NOMO-1 treated with dmso at 0.1 percent for 144 hours (cell line): Measurements from ENCODE around the gene RAB7B.
"Not testable (repeated sequence)": the region's sequence is repeated elsewhere in the genome, so short reads cannot be mapped to it uniquely, and the experiment has no call there.

Experiments used
- DNase-seq: peaks from one replicate; lab custom pipeline; 2025; ENCODE audit not compliant: unreplicated experiment; lab: John Stamatoyannopoulos, UW

RAB7B gene, protein sequence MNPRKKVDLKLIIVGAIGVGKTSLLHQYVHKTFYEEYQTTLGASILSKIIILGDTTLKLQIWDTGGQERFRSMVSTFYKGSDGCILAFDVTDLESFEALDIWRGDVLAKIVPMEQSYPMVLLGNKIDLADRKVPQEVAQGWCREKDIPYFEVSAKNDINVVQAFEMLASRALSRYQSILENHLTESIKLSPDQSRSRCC

DNA sequence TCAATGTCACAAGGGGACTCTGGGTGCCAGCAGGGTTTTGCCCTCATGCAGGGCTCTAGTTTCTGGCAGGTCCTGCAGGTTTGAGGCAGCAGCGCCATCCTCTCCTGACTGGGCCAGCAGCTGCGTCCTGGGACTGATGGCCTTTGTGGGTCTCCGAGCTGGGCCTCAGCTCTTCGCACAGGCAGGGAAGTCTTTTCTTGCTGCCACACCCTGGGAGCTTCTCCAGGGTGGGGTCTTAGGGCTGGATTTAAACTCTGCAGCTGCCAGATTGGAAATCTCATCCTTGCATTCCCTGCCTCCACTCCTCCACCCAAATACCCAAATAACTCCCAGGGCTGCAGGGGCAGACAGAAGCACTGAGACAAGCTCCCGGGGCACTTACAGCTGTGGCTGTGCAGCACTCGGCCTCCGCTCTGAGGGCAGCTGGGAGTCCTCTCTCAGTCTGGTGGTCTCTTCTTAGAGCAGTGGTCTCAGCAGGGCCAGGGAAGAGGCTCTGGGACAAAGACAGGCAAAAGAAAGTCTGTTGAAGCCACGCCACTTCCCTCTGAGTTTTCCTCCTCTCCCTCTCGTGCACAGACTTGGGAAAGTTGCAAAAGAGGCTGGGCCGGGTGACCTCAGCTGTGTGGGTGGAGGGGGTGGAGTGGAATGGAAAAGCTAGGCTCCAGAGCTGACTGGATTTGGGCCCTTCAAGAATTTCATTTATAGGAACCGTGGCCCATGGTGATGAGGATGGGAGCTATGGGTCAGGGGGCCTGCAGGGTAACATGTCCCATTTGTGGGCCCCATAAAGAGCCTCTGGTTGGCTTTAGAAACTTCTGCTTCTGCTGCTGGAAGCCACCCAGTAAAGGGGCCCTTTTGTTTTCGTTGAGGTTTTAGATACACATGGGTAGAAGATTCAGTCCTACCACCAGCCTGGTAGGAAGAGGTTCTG, at the start of gene RAB7B:
RAB7B (minus strand) TSS at position 525 of the 931 bp plus-strand sequence. CDS start 9,260 bp downstream, outside the sequence.
- DNase-seq: peak; percentile 51

DNA sequence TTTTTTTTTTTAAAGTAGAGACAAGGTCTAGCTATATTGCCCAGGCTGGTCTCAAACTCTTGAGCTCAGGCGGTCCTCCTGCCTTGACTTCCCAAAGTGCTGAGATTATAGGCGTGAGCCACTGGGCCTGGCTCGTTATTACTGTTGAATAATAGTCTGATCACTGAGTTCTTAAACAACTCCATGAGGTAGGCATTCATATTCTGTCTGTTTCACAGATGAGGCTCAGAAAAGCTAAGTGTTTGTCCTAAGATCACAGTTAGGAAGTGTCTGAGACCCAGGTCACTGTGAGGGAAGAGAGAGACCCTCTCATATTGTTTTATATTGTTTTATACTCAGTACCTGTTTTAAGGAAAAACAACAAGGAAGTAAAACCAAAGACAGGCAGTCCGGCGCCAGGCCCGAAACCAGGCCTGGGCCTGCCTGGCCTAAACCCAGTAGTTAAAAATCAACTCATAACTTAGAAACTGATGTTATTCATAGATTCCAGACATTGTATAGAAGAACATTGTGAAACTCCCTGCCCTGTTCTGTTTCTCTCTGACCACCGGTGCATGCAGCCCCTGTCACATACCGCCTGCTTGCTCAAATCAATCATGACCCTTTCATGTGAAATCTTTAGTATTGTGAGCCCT, 49.2 kb upstream of the RAB7B start:
- DNase-seq: not testable (repeated sequence)

DNA sequence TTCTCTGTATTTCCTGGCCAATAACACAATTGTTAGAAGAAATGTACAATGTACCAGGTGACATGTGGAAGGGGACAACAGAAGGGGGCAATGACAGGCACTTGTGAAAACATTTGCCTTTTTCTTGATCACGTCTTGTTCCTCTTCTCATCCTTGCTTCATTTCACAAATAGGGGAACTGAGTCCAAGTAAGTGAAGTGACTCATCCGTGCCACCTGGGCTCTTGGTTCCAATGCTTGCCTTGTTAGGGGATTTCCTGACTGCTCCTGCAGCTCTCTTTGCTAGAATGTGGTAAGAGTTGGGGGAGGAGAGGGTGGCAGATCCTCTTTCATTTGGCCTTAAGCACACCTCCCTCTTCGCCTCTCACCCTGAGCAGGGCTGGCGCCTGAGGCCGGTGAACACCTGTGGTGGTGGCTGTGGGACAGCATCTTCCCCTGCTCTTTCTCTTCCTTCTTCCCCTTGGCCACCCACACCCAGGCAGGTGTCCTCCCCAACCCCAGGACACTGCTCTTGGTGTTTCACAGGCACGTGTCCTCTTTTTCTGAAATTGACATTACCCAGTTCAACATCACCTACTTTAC, 47.5 kb upstream of the RAB7B start:
- peak; percentile 98 for DNase-seq

DNA sequence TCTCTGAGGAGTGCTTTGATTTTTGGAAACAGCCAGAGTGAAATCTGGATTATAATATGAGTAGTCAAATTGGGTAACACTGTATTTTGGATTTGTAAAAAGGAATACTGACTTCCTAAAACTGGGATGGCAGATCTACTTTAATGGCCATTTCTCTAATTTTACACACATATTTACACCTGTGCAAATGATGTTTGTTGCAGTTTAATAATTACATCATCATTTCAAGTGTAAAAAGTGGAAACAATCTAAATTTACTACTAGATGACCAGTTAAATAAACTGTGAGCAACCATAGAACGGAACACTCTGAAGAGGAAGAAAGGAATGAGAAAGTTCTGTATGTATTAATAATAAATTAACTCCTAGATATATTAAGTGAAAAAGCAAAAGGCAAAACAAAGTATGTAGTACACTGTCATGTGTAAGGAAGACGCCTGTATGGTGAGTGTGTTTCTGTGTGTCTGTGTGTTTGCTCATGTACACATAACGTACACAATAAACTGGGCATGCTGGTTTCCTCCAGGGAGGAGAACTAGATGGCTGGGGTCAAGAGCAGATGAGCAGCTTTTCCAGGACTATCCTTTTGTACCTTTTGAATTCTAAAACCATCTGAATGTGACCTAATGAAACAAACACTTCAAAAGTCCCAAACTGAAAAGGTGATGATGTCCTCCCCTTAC, 46.9 kb upstream of the RAB7B start:
- DNase-seq: no peak

DNA sequence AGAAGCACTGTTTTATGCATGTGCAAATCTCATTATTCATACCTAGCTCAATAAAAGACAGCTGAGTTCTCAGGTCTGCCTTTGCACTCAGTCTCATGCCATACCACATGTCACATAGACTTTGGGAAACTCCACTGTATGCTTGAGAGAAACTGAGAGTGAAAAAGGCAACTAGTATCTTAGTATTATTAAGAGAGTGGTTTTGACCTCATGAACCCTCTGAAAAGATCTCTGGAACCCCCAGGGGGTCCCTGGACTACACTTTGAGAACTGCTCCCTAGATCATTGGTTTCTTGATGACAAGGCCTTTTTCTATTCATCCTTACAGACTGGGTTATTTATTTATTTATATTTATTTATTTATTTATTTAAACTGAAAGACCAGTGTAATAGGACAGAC, 46.1 kb upstream of the RAB7B start:
- no peak for DNase-seq

DNA sequence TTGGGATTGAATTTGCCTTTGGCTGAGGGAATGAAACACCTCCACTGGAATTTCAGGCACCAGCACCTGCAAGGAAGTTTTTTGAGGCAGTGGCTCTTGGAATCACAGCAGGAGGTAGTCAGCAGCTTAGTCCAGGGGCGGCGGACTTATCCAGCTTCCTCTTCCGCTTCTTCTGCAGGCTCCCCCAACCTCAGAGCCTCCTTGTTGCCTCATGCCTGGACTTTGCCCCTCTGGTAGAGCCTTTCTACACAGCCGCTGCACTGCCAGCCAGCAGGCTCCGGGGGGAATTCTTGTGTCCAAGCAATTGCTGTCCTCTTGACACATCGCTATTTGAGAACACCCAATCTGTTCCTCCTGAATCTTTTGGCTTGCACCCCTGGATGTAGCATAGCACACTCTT, 45.4 kb upstream of the RAB7B start:
- DNase-seq: peak; percentile 91

DNA sequence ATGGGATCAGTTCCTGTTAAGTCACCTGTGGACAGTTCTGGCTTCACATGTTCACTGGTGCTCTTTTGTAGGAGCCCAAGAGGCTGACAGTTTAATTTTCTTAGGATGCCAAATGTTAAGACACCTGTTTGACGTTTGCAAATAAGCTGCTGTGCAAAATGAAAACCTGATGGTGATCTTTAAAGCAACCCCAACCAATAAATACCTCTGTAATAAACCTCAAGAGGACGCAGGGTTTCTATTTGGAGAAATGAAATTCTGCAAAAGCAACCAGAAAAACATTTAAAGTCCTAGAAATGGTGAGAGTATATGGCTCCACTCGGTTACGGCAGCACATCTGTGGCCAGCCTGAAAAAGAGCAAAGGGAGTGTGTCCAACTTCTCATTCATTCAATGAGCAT, 44.1 kb upstream of the RAB7B start:
- no peak for DNase-seq

DNA sequence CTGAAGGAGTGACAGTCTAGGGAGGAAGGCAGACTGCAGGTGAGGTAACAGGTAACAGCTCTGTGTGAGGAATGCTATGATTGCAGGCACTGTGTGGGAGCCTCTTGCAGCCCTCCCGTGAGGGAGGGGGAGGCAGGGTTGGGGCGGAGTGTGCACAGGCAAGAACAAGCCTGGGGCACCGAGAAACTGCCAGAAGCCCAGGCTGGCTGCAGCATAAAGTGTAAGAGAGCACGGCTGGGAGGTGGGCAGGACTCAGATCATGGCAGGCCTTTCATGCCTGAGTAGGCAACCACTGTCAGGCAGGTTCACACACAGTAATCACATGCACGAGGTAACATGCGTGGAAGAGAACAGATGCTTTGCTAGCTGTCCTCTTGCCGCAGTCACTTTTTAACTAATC, 38.4 kb upstream of the RAB7B start:
- no peak for DNase-seq

DNA sequence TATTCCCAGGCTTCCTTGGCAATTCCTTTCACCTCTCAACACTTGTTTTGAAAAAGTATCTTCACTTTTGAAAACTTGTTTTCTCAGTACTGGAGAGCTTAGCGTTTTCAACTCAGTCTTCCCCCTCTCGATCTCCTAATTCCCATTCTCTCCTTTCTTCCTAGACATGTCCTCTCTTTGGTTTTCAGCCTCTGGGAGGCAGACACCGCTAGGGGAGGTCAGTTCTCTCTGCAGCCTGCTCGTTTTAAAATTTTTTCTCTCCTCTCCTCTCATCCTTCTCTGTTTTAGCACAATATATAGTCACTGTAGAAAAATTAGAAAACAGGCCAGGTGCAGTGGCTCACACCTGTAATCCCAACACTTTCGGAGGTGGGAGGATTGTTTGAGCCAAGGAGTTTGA, 37.1 kb upstream of the RAB7B start:
- DNase-seq: no peak

DNA sequence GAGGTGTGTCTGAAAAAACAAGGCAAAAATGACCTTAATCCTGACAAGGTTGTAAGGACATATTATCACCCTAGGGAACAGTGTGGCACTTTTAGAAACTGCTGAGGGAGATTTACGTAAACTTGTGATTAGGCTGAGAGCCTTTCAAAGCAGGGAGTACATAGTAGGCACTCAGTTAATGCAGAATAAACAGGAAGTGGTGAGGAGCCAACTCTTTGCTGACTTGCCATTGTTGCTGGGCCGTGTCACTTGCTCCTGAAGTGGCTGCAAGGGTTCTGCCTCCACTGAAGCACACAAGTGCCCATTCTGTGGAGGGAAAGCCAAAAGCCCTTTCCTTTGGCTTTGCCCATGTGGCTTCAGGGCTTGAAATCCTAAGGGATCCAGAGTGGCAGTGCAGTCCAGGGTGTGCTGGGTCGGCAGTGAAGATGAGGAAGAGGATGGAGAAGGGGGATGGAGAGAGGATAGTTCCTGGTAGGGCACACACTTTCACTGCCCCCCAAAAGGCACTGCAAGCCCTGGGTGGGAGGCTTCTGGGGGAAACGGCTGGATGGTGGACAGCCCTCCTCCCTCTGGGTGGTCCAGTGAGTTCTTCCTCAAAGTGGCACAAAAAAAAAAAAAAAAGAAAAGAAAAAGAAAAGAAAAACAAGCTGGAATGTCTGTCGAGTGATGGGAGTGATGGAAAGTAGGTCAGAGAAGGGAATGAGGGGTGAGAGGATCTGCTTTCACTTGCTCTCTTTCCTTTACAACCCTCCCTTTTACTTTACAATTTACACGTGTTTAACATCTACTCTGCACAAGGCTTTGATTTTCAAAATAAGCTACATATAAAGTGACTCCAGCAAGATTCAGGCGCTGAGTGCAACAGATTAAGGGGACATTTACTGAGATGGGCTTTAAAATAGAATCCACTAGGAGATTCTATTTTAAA, 36.1 kb upstream of the RAB7B start:
- DNase-seq: no peak

DNA sequence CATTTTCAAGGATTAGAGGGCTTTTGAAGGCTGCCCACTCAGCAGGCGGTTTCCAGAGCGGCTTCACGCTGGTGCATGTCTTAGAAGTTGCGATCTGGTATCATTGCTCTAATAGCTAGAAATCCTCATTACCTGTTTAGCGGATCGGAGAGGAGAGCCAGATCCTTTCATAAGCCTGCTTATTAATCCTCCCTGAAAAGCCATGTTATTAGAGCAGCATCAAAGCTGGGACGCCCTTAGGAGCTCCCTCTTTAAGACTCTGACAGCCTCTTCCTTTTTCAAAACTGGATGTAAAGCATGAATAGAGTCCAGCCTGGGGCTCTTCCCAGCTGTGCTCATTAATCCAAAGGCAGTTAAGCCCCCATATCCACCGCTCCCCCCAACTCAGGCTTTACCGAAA, 34.4 kb upstream of the RAB7B start:
- no peak for DNase-seq

DNA sequence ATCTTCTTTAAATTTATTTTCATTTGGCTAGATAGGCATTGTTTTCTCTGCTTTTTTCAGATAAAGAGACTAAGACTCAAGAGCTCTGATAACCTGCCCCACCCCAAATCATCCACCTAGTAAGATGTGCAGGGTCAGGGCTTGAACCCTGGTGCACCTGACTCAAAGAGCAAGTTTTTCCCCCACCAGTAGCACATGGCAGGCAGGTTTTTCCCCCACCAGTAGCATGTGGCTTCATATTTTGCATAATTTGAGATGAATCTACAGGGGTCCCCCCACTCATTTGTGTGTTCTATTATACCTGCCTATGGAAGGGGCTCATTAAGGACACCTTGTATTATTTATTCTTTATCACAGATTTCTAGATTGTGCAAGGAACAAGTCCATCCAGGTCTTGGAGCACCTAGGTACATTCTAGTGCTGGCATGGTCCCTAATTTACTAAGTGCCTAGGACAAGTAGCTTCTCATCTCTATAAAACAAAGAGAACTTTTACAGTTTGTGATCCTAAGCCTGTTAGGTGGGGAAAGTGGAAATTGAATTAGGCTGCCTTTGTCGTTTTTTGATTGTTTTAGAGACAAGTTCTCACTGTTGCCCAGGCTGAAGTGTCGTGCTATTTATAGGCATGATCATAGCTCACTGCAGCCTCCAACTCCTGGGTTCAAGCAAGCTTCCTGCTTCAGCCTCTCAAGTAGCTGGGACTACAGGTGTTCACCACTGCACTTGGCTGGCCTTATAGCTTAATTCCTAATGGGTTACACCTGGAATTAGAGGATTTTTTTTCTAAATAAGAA, 33.7 kb upstream of the RAB7B start:
- no peak for DNase-seq

DNA sequence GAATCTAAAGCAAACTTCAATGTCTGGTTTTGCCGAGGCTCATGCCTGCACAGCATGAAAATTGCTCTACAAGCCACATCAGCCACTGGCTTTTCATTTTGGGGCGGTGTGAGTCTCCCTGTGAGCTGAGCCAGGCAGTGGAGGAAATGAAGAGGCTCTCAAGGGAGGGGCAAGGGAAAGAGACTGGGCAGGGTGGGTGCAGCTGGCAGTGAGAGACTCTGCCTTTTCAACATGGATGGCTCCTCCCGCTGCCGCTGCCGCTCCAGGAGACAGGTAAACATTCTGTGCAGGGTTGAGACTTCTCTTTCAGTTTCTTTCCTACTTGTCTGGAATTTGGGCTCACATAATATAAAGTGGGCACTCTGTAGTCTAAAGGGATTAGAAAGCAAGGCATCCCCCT, 31.8 kb upstream of the RAB7B start:
- no peak for DNase-seq

DNA sequence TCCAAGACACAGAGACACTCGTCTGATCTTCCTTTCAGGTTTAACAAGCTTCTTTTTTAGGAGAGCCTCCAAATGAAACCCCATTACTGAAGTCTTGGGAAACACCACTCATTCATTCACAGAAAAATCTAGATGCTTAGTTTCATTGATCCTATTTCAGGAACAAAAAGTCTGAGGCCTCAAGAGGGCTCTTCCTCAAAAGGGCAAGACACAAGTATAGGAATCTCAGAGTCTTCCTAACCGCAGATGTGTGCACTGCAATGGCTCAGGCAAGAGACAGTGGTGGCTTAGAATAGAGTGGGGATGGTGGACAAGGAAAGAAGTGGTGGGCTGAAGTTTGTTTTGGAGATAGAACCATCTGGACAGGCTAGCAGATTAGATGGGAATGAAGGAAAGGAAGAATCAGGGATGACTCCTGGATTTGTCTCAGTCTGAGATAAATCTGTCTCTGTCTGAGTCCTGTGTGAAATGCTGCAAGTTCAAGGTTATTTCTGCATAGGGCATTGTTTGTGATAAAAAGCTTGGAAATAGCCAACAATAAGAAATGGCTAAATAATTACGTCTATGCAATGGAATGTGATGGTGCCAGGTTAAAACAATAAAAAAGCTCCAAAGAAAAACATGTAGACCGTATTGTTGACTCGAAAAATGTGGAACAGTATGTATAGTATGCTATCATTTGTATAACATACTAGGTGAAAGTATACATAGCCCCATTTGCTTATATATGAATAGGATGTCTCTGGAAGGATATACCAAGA, 29.4 kb upstream of the RAB7B start:
- peak; percentile 25 for DNase-seq

DNA sequence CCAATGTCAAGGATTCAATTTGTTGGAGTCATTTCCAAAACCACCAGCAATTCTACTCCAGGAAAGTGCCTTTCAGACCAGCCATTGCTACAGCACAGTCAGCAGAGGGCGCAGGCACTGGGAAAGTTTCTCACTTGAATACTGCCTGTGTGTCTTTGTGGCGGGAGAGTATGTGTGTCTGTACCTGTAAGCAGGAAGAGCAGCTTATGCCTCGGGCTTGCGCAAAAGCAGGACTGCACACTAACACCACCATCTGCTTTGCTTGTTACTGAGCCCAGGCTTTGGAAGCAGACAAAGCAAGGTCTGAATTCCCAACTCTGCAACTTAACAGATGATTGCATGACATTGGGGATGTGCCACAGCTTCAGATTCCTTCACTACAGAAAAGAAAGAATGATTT, 27.5 kb upstream of the RAB7B start:
- peak; percentile 81 for DNase-seq

DNA sequence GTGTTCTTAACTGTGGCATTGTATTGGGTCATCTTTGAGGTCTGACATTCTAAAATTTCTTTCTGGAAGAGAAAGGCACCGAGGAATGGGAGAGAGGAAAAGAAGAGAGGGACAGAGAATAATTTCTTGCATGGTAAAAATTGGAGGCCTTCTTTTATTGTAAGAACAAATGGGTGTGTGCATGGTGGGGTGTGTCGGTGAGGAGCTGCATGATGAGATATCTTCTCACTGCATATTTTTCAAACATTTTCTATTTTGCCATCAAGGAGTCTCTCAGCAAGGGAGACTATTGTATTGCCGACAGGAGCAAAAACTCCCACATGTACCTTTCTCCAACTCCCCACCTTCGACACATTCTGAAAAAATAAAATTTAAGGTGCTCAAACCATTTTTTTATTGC, 27.0 kb upstream of the RAB7B start:
- DNase-seq: no peak

DNA sequence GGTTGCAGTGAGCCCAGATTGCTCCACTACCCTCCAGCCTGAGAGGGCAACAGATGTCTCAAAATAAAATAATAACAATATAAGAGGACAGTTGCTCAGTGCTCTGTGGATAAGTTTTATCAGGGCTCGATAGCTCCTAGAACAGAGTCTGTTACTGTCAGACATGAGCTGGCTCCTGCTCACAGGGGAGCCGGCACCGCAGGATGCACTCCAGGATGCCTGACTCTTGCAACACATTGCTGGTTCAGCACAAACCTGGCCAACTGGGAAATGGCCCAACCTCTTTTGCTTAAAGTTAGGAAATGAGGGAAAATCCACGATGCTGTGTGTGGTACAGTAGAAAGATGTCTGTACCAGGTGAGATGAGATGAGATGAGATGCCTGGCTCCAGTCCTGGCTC, 26.3 kb upstream of the RAB7B start:
- DNase-seq: no peak

DNA sequence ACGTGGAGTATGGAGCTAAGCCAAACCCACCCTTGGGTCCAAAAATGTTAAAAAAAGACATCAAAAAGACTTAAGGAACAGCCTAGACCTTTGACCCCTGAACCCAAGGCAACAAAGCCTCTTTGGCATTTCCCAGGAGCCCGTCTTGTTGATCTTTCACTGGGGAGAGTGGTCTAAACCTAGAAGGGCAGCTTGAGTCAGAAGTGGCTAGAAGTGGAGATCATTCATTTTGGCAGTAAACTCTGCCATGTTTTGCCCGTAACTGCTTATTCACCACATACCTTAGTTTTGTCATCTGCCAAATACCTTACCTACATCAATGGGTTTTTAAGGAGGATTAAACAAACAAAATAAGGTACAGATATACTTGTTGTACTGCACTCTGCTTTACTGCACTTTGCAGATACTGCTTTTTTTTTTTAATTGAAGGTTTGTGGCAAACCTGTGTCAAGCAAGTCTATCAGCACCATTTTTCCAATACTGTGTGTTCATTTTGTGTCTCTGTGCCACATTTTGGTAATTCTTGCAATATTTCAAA, 22.2 kb upstream of the RAB7B start:
- no peak for DNase-seq
